GM19467 (cell line): ENCODE measurements around the gene AGBL4.

Source experiments
- ATAC-seq: cut with Tn5 transposase; IDR thresholded peaks from one replicate; pipeline ENCODE4 v1.9.1; 2021; ENCODE audit warnings: mild to moderate bottlenecking, moderate library complexity; ENCODE audit not compliant: unreplicated experiment

The AGBL4 gene

GRCh38 chr1:48693674-48694320 is 1330.0 kb downstream of the AGBL4 start:
- no peak for ATAC-seq

- ATAC-seq = no peak
Measured at GRCh38 chr1:48693180-48693579, 1330.6 kb downstream of the AGBL4 start.

- no peak for ATAC-seq
Measured at GRCh38 chr1:48692235-48692634, 1331.5 kb downstream of the AGBL4 start.

- peak; percentile 52 for ATAC-seq
Measured at GRCh38 chr1:48691429-48692001, 1332.2 kb downstream of the AGBL4 start.

- ATAC-seq = no peak
Measured at GRCh38 chr1:48688102-48688760, 1335.5 kb downstream of the AGBL4 start.

GRCh38 chr1:48687282-48688045 is 1336.3 kb downstream of the AGBL4 start:
- ATAC-seq = no peak

- no peak for ATAC-seq
Measured at GRCh38 chr1:48686159-48686558, 1337.6 kb downstream of the AGBL4 start.

GRCh38 chr1:48684381-48684780 is 1339.4 kb downstream of the AGBL4 start:
- ATAC-seq = no peak

- ATAC-seq = no peak
Measured at GRCh38 chr1:48683839-48684238, 1339.9 kb downstream of the AGBL4 start.

- ATAC-seq = no peak
Measured at GRCh38 chr1:48681476-48682305, 1342.1 kb downstream of the AGBL4 start.

GRCh38 chr1:48680411-48681035 is 1343.2 kb downstream of the AGBL4 start:
- ATAC-seq = no peak

GRCh38 chr1:48679859-48680258 is 1343.9 kb downstream of the AGBL4 start:
- ATAC-seq = no peak

GRCh38 chr1:48678710-48679505 is 1344.8 kb downstream of the AGBL4 start:
- ATAC-seq = peak; percentile 41

GRCh38 chr1:48677306-48678287 is 1346.2 kb downstream of the AGBL4 start:
- ATAC-seq = no peak

- ATAC-seq = no peak
Measured at GRCh38 chr1:48676822-48677221, 1346.9 kb downstream of the AGBL4 start.

- ATAC-seq = no peak
Measured at GRCh38 chr1:48676376-48676775, 1347.4 kb downstream of the AGBL4 start.

- no peak for ATAC-seq
Measured at GRCh38 chr1:48675251-48675650, 1348.5 kb downstream of the AGBL4 start.

GRCh38 chr1:48674641-48675040 is 1349.1 kb downstream of the AGBL4 start:
- no peak for ATAC-seq
